Spleen (tissue), 7 donors: ENCODE measurements around the gene ALDH3B1.

Experiments used
- CTCF ChIP-seq, 11 experiments: fragments of 200-600 bp in 7 of 11; fragments of 450-650 bp in 4 of 11; sonication (generic) in 4 of 11; IDR thresholded peaks in 8 of 11; conservative IDR thresholded peaks in 3 of 11; 1 replicate in 7 of 11; 2 replicates in 4 of 11; pipeline versions ENCODE4 v1.4.0 to v1.8.0; 2016 to 2021; ENCODE audit warnings: antibody characterized with exemption in 11 of 11, inconsistent platforms in 4 of 11, mild to moderate bottlenecking in 1 of 11
- POLR2AphosphoS5 ChIP-seq, 3 donors: sonication (generic); formaldehyde crosslinking; IDR thresholded peaks; one replicate each; pipeline ENCODE4 v1.5.1; 2017; ENCODE audit warnings: antibody characterized with exemption in 3 of 3
- donor health status: DM: no; HTN: no; CAD: no; lungs with moderate emphysema.
- donor health status: DM: no; HTN: no; CAD: no.
- donor health status: DM: no; HTN: no; CAD: no.

DNA sequence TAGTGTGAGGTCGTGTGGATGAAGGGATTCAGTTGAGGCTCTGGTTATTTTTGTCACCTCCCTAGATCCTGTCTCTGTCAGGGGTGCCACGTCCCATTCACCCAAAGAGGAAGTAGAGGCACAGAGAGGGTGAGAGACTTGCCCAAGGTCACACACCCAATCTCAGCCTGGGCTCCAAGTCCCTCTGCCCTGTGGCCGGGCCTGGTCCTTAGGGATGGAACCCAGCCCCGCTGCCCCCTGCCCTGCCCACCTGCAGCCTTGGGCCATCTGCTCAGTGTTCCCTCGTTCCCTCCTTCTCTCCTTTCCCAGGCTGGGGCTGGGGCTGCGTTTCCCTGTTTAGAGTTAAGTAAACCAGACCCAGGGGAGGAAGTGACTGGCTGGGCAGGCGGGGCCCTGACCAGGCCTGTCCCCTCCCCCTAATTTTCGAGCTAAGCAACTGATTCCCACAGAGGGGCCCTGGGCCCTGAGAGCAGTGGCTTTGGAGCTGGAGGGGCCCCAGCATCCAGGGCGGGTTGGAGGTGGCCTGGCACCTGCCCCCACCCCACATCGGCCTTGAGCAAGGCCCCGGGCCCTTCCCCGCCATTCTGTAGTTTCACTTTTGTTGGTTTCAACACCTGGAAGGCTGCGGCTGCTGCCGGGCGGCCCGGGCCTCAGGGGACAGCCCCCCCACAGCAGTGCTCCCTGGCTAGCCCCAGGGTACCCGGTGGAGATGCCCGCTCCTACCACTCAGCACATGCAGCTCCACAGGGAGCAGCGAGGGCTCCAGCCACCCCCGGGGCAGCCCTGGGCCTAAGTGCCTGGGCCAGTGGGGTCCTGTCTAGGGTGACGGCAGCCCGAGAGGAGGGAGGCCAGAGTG is 30.2 kb downstream of the ALDH3B1 start:
- TF ChIP-seq POLR2AphosphoS5 (IDR thresholded peaks at IDR 0.05), result peak; percentile 38 to 80 (median 59)
- TF ChIP-seq CTCF (IDR thresholded peaks at IDR 0.05 in 8 of 11, conservative IDR thresholded peaks at IDR 0.05 in 3 of 11), result no peak
